HEK293T (cell line): ENCODE measurements around the gene PDE10A.

Experiments
- FOXA1 ChIP-seq: fragments of 450-650 bp; IDR thresholded peaks from 2 replicates; pipeline ENCODE4 v1.6.1; 2016; ENCODE audit warnings: mild to moderate bottlenecking
- HDGF ChIP-seq: fragments of 450-650 bp; IDR thresholded peaks from 2 replicates; pipeline ENCODE4 v1.6.1; 2017; ENCODE audit warnings: antibody characterized with exemption, borderline replicate concordance
- L3MBTL2 ChIP-seq: fragments of 450-650 bp; conservative IDR thresholded peaks from 2 replicates; pipeline ENCODE4 v1.6.1; 2016; ENCODE audit warnings: mild to moderate bottlenecking
- NFRKB ChIP-seq: fragments of 450-650 bp; IDR thresholded peaks from 2 replicates; pipeline ENCODE4 v1.6.1; 2016; ENCODE audit warnings: mild to moderate bottlenecking, moderate library complexity

DNA sequence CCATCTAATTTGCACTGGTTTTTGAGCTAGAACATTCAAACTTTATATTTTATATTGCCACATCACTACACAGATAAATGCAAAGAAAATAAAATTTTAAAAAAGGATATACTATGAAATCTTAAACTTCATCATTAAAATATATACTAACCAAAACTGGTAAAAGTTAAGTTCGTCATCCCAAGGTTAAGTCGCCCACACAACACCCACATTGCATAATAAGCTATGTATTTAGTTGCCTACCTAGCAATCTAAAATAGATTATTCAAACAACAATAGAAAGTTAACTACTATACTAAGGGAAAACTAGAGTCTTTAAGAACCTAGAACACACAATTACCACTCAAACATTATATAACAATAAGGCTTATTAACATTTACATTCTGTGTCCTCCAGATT lies 24.5 kb downstream of the PDE10A start:
- TF ChIP-seq L3MBTL2 (no peak), FOXA1 (no peak), HDGF (no peak), NFRKB (no peak)
